K562 (cell line): ENCODE measurements around the gene NME4. TPM values are rescaled to one million over a fixed set of nuclear protein-coding genes. Genes with fewer than 3 reads are reported as not detected.

Experiments
- CBFA2T2 ChIP-seq: fragments of 450-650 bp; conservative IDR thresholded peaks from 2 replicates; pipeline ENCODE4 v1.6.1; 2017; ENCODE audit warnings: mild to moderate bottlenecking
- CBX3 ChIP-seq, 2 experiments: IDR thresholded peaks; 1 replicate in 1 of 2; 2 replicates in 1 of 2; pipeline ENCODE4 v1.6.1; 2012; ENCODE audit warnings: inconsistent platforms in 2 of 2, low read length in 2 of 2, borderline replicate concordance in 1 of 2, control low read depth in 1 of 2
- FOSL1 ChIP-seq: fragments of 200-800 bp; sonication (Bioruptor generic); conservative IDR thresholded peaks from 2 replicates; pipeline ENCODE4 v1.6.1; 2016; ENCODE audit warnings: missing genetic modification characterization, missing compliant biosample characterization
- FOXA3 ChIP-seq, 2 experiments: fragments of 450-650 bp in 1 of 2; sonication (generic) in 1 of 2; formaldehyde crosslinking; IDR thresholded peaks in 1 of 2; conservative IDR thresholded peaks in 1 of 2; 2 replicates each; pipeline versions ENCODE4 v1.4.0 to v1.8.0; 2020 to 2022; ENCODE audit warnings: mild to moderate bottlenecking in 2 of 2, missing genetic modification reagents in 1 of 2
- GABPB2 ChIP-seq: fragments of 250-450 bp; sonication (Bioruptor Pico); conservative IDR thresholded peaks from 2 replicates; pipeline ENCODE4 v1.5.1; 2021; ENCODE audit warnings: mild to moderate bottlenecking
- HSF4 ChIP-seq: fragments of 250-450 bp; sonication (Bioruptor Pico); IDR thresholded peaks from 2 replicates; pipeline ENCODE4 v2.1.2; 2022; ENCODE audit warnings: mild to moderate bottlenecking, moderate library complexity, borderline replicate concordance
- KAT8 ChIP-seq: fragments of 450-650 bp; IDR thresholded peaks from 2 replicates; pipeline ENCODE4 v1.6.1; 2016; ENCODE audit warnings: low read depth, mild to moderate bottlenecking
- MAFF ChIP-seq: IDR thresholded peaks from 2 replicates; pipeline ENCODE4 v1.6.1; 2012; ENCODE audit warnings: low read length, improper control_type of control experiment
- MCM5 ChIP-seq: fragments of 450-650 bp; IDR thresholded peaks from 2 replicates; pipeline ENCODE4 v1.6.1; 2016; ENCODE audit warnings: low read depth
- MTA1 ChIP-seq: fragments of 450-650 bp; IDR thresholded peaks from 2 replicates; pipeline ENCODE4 v1.6.1; 2017; ENCODE audit warnings: borderline replicate concordance
- NFYB ChIP-seq: IDR thresholded peaks from 2 replicates; pipeline ENCODE4 v1.6.1; 2011; ENCODE audit warnings: mild to moderate bottlenecking, moderate library complexity; ENCODE audit not compliant: insufficient read length; ENCODE audit errors: extremely low read depth
- PPARD ChIP-seq: fragments of 250-450 bp; sonication (Bioruptor Pico); IDR thresholded peaks from 2 replicates; pipeline ENCODE4 v1.8.0; 2022; ENCODE audit warnings: inconsistent platforms, mild to moderate bottlenecking, moderate library complexity
- PTTG1 ChIP-seq: fragments of 450-650 bp; IDR thresholded peaks from 2 replicates; pipeline ENCODE4 v1.6.1; 2016; ENCODE audit warnings: low read depth, mild to moderate bottlenecking, missing genetic modification characterization, missing compliant biosample characterization
- STAG1 ChIP-seq: sonication (generic); formaldehyde crosslinking; IDR thresholded peaks from 2 replicates; pipeline ENCODE4 v1.5.0; 2020; ENCODE audit warnings: missing genetic modification reagents, borderline replicate concordance
- TEAD1 ChIP-seq, 2 experiments: fragments of 450-650 bp in 1 of 2; sonication (generic) in 1 of 2; formaldehyde crosslinking; IDR thresholded peaks; 2 replicates each; pipeline versions ENCODE4 v1.4.0 to v1.8.0; 2020 to 2022; ENCODE audit warnings: mild to moderate bottlenecking in 2 of 2, missing genetic modification reagents in 1 of 2
- USF2 ChIP-seq: sonication (generic); formaldehyde crosslinking; IDR thresholded peaks from 2 replicates; pipeline ENCODE4 v1.5.0; 2020; ENCODE audit warnings: missing genetic modification reagents
- VEZF1 ChIP-seq: fragments of 200-800 bp; sonication (Bioruptor generic); IDR thresholded peaks from 2 replicates; pipeline ENCODE4 v1.6.1; 2017; ENCODE audit warnings: missing genetic modification characterization, missing compliant biosample characterization
- ZBTB5 ChIP-seq: fragments of 450-650 bp; IDR thresholded peaks from 2 replicates; pipeline ENCODE4 v1.6.1; 2017; ENCODE audit warnings: antibody characterized with exemption
- ZFX ChIP-seq: sonication (generic); formaldehyde crosslinking; IDR thresholded peaks from 2 replicates; pipeline ENCODE4 v1.8.0; 2022; ENCODE audit warnings: mild to moderate bottlenecking, missing genetic modification reagents, moderate library complexity
- ZKSCAN8 ChIP-seq: fragments of 200-800 bp; sonication (Bioruptor generic); IDR thresholded peaks from 2 replicates; pipeline ENCODE4 v1.6.1; 2016; ENCODE audit warnings: missing genetic modification characterization, missing compliant biosample characterization
- ZNF274 ChIP-seq: IDR thresholded peaks from 2 replicates; pipeline ENCODE4 v1.6.1; 2011; ENCODE audit warnings: low read depth, mild to moderate bottlenecking, low read length, moderate library complexity, borderline replicate concordance
- ZNF740 ChIP-seq, 3 experiments: fragments of 200-800 bp in 1 of 3; sonication (Bioruptor generic) in 1 of 3; sonication (generic) in 1 of 3; formaldehyde crosslinking in 1 of 3; IDR thresholded peaks; 2 replicates each; pipeline versions ENCODE4 v1.6.1 to v1.8.0; 2016 to 2022; ENCODE audit warnings: mild to moderate bottlenecking in 2 of 3, missing compliant biosample characterization in 2 of 3, missing genetic modification characterization in 2 of 3, missing genetic modification reagents in 1 of 3
- polyA plus RNA-seq, 8 experiments: library from polyadenylated mRNA; depleted of rRNA in 4 of 8; stranded (reverse) in 5 of 8; unstranded in 3 of 8; fragments of >200 nt; fragmentation: Nextera tagmentation in 2 of 8; fragmentation: Illumina TruSeq in 1 of 8; extraction: Ambion mirVana in 2 of 8; extraction: Trizol in 1 of 8; gene quantifications; 2 replicates each; pipeline versions ENCODE4 v1.2.1 to v1.2.3, GENCODE V29; 2011 to 2014; ENCODE audit warnings: inconsistent platforms in 1 of 8, missing spikeins in 1 of 8
- total RNA-seq, 7 experiments: library from RNA; depleted of rRNA in 6 of 7; stranded (reverse); fragments of >200 nt in 6 of 7; fragmentation: Illumina TruSeq in 2 of 7; extraction: Trizol in 2 of 7; gene quantifications; 2 replicates each; pipeline versions ENCODE4 v1.2.1 to v1.2.3, GENCODE V29; 2011 to 2021; ENCODE audit warnings: low replicate concordance in 1 of 7

NME4 gene
- total and polyA plus RNA-seq, 9 of the 15 experiments (the other 6 are each of a cell fraction or from before 2014, with no cell fraction given) = 15.4 to 264 (median 139) TPM

- TF ChIP-seq ZNF740 (CRISPR knock-in tag; IDR thresholded peaks at IDR 0.05) (0 out of 2 replicates have a peak, but pooled peaks have one; percentile 13), ZNF740 (tag; IDR thresholded peaks at IDR 0.05) (no peak), ZFX (CRISPR knock-in tag) (0 out of 2 replicates have a peak, but pooled peaks have one; percentile 23), MAFF (no peak), ZNF274 (no peak), HSF4 (CRISPR knock-in tag) (no peak), PPARD (CRISPR knock-in tag) (no peak), PTTG1 (tag) (no peak), NFYB (no peak), MTA1 (no peak), ZBTB5 (no peak), TEAD1 (CRISPR knock-in tag; IDR thresholded peaks at IDR 0.05) (peak in 1 of 2 experiments; percentile 56; a peak in 1 of 4 replicates), KAT8 (no peak), STAG1 (CRISPR knock-in tag) (no peak), CBFA2T2 (no peak), MCM5 (no peak), USF2 (0 out of 2 replicates have a peak, but pooled peaks have one; percentile 16), GABPB2 (no peak), FOSL1 (peak; percentile 10; the same call in 1 of the 2 replicates), ZKSCAN8 (CRISPR knock-in tag) (no peak), FOXA3 (CRISPR knock-in tag; conservative IDR thresholded peaks at IDR 0.05 in 1 of 2, IDR thresholded peaks at IDR 0.05 in 1 of 2) (peak in 1 of 2 experiments; percentile 38; a peak in 1 of 4 replicates), CBX3 (IDR thresholded peaks at IDR 0.05; ENCODE audit: borderline replicate concordance in 1 of 2, low read length in 2 of 2) (no peak), VEZF1 (CRISPR knock-in tag) (peak; percentile 70)
Measured at GRCh38 chr16:369275-369865, 27.6 kb upstream of the NME4 start (continued).
